ENCODE data around the gene THBS1.

Gene THBS1

DNA sequence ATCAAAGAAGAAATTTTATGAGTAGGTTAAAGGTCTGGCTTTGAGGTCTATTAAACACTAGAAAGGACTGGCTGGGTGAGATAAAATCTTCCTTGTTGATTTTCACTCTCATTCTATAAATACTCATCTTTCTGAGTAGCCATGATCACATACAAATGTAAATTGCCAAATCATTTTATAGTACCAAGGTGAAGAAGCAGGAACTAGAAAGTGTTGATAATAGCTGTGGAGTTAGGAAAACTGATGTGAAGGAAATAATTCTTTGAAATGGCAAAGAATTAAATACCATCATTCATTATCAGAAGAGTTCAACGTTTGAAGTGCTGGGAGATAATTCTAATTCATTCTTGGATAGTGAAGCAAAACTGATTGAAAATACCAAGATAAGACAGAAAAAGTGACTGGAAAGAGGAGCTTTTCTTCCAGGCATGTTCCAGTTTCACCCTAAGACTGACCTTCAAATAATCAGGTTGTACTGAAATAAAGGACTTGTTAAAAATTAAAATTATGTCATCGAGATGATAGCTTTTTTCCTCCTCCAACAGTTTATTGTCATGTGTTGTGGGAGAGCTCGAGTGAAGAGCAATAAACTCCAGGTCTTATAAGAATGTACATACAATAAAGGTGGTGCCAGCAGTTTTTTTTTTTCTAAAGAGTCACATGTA is 17.4 kb downstream of the THBS1 start:
- Mint-ChIP-seq H3K4me3 (no peak overlapping the region), H3K9me3 (no peaks in the 10 kb centered on the region), H3K27me3 (ENCODE audit: low read depth) (no peaks in the 10 kb centered on the region), H3K27ac (peak overlapping the region in 2 of 3 experiments; percentile 1 to 62), H3K36me3 (ENCODE audit: low read depth) (peaks cover 30% of the 10 kb centered on the region), H3K4me1 (peaks cover 7% of the 10 kb centered on the region)
- TF ChIP-seq, protein P1, sequence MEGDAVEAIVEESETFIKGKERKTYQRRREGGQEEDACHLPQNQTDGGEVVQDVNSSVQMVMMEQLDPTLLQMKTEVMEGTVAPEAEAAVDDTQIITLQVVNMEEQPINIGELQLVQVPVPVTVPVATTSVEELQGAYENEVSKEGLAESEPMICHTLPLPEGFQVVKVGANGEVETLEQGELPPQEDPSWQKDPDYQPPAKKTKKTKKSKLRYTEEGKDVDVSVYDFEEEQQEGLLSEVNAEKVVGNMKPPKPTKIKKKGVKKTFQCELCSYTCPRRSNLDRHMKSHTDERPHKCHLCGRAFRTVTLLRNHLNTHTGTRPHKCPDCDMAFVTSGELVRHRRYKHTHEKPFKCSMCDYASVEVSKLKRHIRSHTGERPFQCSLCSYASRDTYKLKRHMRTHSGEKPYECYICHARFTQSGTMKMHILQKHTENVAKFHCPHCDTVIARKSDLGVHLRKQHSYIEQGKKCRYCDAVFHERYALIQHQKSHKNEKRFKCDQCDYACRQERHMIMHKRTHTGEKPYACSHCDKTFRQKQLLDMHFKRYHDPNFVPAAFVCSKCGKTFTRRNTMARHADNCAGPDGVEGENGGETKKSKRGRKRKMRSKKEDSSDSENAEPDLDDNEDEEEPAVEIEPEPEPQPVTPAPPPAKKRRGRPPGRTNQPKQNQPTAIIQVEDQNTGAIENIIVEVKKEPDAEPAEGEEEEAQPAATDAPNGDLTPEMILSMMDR (IDR thresholded peaks at IDR 0.05; ENCODE audit: unreplicated experiment in 3 of 3), result no peak

DNA sequence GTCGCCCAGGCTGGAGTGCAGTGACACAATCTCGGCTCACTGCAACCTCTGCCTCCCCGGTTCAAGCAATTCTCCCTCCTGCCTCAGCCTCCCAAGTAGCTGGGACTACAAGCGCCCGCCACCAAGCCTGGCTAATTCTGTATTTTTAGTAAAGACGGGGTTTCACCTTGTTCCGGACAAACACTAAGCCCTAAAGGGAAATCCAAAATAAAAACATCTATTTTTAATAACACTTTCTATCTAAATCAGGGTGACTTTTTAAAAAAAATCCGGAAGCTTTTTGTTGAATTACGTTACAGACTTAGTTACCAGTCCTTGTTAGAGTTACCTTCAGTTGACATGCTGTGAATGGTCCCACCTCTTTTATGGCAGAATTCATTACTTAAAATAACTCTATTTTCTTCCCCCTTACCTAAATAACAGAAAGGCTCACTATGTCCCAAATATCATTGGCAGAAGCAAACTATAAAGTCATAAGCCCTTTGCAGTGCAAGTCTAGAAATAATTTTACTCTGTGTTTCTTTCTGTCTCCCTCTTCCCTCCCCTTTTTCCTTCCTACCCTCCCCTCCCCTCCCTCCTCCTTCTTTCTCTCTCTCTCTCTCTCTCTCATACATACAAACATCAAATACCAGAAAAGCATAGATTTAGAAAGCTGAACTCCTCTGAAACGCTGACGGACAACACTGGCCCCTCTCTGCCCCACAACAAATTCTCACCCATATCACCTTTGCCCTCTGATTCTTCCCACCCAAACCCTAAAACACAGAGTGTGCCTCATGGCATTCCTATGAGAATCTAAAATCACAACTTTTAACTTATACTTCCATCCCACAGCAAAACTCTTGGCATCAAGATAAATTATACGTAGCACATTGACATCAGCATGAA is 18.3 kb downstream of the THBS1 start:
- Mint-ChIP-seq H3K9me3 (no peaks in the 10 kb centered on the region), H3K27ac (peak overlapping the region in 2 of 3 experiments; percentile 2 to 21), H3K27me3 (ENCODE audit: low read depth) (no peaks in the 10 kb centered on the region), H3K4me1 (peaks cover 7% of the 10 kb centered on the region), H3K36me3 (ENCODE audit: low read depth) (peaks cover 23% of the 10 kb centered on the region), H3K4me3 (no peak overlapping the region)
- TF ChIP-seq, protein P1 (IDR thresholded peaks at IDR 0.05; ENCODE audit: unreplicated experiment in 3 of 3), result no peak

DNA sequence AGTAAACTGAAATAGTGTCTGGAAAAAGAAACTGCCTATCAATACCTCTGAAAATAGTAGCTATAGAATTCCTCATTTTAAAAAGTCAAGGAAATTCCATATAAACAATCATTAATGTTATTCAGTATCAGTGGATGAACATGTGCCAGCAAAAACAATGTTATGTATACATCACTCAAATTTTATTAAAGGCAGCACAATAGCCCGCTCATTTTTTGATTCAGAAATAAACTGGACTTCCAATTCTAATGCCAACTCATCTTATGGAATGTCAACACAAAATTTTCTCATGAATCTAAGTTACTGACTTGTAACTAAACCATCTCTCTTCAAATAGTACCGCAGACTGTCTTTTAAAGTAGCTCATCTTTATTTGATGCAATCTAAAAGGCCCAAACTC is 19.0 kb downstream of the THBS1 start:
- H3K4me1 Mint-ChIP-seq, result peaks cover 7% of the 10 kb centered on the region
- H3K9me3 Mint-ChIP-seq, result no peaks in the 10 kb centered on the region
- no peaks in the 10 kb centered on the region for H3K27me3 Mint-ChIP-seq (ENCODE audit: low read depth)
- H3K27ac Mint-ChIP-seq, result peak overlapping the region in 2 of 3 experiments; percentile 2 to 21
- H3K36me3 Mint-ChIP-seq (ENCODE audit: low read depth), result peaks cover 17% of the 10 kb centered on the region
- TF ChIP-seq, protein P1 (IDR thresholded peaks at IDR 0.05; ENCODE audit: unreplicated experiment in 3 of 3), result no peak
- H3K4me3 Mint-ChIP-seq, result no peak overlapping the region

DNA sequence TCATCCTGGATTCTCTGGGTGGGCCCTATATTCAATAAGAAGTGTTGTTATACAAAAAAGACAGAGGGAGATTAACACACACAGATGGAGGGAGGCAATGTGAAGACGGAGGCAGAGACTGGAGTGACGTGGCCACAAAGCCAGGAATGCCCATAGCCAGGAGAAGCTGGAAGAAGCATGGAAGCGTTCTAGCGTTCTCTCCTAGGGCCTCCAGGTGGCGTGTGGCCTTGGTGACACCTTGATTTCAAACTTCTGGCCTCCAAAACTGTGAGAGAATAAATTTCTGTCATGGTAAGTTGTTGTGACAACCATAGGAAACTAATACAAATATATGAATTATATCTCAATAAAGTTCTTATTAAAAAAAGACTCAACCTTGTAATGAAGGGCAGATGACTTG is 21.3 kb downstream of the THBS1 start:
- Mint-ChIP-seq H3K27ac (no peak overlapping the region), H3K4me3 (no peak overlapping the region), H3K27me3 (ENCODE audit: low read depth) (no peaks in the 10 kb centered on the region), H3K36me3 (ENCODE audit: low read depth) (peaks cover 2% of the 10 kb centered on the region), H3K4me1 (no peaks in the 10 kb centered on the region), H3K9me3 (no peaks in the 10 kb centered on the region)
- TF ChIP-seq, protein P1 (IDR thresholded peaks at IDR 0.05; ENCODE audit: unreplicated experiment in 3 of 3), result no peak

DNA sequence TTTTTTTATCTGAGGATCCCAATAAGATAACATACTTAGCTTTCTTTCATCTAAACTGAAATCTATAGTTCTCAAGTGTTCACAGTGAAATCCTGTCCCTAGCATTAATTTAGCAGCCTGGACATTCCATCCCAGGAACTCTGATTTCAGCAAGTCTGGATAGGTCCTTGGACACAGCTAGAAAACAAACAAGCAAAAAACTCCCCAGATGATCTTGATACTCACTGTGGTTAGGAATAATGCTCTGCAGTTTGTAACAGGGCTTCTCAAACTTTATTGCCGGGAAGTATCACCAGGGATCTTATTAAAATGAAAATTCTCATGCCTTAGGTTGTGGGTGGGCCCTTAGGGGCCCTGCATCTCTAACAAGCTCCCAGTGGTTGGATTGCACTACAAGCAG is 24.3 kb downstream of the THBS1 start:
- no peaks in the 10 kb centered on the region for H3K4me1 Mint-ChIP-seq
- H3K9me3 Mint-ChIP-seq, result peaks cover 6% of the 10 kb centered on the region
- no peak overlapping the region for H3K4me3 Mint-ChIP-seq
- no peaks in the 10 kb centered on the region for H3K36me3 Mint-ChIP-seq (ENCODE audit: low read depth)
- H3K27me3 Mint-ChIP-seq (ENCODE audit: low read depth), result no peaks in the 10 kb centered on the region
- TF ChIP-seq, protein P1 (IDR thresholded peaks at IDR 0.05; ENCODE audit: unreplicated experiment in 3 of 3), result no peak
- no peak overlapping the region for H3K27ac Mint-ChIP-seq

Data from nephron (organoid).